ENCODE data around the gene FBXL2.

DNA sequence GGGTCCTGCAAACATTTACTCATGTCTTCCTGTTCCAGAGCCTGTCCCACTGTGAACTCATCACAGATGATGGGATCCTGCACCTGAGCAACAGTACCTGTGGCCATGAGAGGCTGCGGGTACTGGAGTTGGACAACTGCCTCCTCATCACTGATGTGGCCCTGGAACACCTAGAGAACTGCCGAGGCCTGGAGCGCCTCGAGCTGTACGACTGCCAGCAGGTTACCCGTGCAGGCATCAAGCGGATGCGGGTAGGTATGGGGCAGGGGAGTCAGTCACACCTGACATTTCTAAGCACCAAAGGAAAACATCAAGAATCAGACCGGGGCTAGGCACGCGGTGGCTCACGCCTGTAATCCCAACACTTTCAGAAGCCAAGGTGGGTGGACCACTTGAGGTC is 106.7 kb downstream of the FBXL2 start:
- TF ChIP-seq, protein P1, sequence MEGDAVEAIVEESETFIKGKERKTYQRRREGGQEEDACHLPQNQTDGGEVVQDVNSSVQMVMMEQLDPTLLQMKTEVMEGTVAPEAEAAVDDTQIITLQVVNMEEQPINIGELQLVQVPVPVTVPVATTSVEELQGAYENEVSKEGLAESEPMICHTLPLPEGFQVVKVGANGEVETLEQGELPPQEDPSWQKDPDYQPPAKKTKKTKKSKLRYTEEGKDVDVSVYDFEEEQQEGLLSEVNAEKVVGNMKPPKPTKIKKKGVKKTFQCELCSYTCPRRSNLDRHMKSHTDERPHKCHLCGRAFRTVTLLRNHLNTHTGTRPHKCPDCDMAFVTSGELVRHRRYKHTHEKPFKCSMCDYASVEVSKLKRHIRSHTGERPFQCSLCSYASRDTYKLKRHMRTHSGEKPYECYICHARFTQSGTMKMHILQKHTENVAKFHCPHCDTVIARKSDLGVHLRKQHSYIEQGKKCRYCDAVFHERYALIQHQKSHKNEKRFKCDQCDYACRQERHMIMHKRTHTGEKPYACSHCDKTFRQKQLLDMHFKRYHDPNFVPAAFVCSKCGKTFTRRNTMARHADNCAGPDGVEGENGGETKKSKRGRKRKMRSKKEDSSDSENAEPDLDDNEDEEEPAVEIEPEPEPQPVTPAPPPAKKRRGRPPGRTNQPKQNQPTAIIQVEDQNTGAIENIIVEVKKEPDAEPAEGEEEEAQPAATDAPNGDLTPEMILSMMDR (IDR thresholded peaks at IDR 0.05; ENCODE audit: low read length): no peak
- TF ChIP-seq EZH2 (IDR thresholded peaks at IDR 0.05; ENCODE audit: borderline replicate concordance, low read length): no peak
